H1 (cell line): ENCODE results near the gene TRIM27. TPM values are rescaled to one million over a fixed set of nuclear protein-coding genes. Genes with fewer than 3 reads are reported as not detected.

ENCODE experiments used
- CTCF ChIA-PET: fragments of 300-600 bp; sonication (Branson Sonifier 250); formaldehyde crosslinking; loops from one replicate; lab custom pipeline; 2021; ENCODE audit not compliant: partially characterized antibody; lab: Charles Lee
- POLR2A ChIA-PET: fragments of 300-600 bp; sonication (Branson Sonifier 250); formaldehyde crosslinking; loops from one replicate; lab custom pipeline; 2021; ENCODE audit warnings: inconsistent platforms; ENCODE audit not compliant: partially characterized antibody; lab: Charles Lee
- DNase-seq, 2 experiments: peaks; one replicate each; pipeline versions ENCODE4 v3.0.0 to v3.0.0-alpha.2; 2010 to 2022; ENCODE audit warnings: low spot score in 2 of 2, low read depth in 1 of 2, mixed read lengths in 1 of 2
- FAIRE-seq: peaks from 2 replicates; lab custom pipeline; 2011; peaks lifted over from hg19 to GRCh38; lab: Jason Lieb, UNC
- H2AFZ ChIP-seq: 2 replicates; pipeline ENCODE4 v1.8.1; 2012; ENCODE audit warnings: low read length, inconsistent platforms
- H2AK5ac ChIP-seq: 2 replicates; pipeline ENCODE4 v1.6.1; 2013; ENCODE audit warnings: low read depth, low read length
- H2BK120ac ChIP-seq: replicated peaks from 2 replicates; pipeline ENCODE3; 2013; ENCODE audit warnings: low read depth, low read length, inconsistent platforms
- H2BK12ac ChIP-seq: 2 replicates; pipeline ENCODE4 v1.6.1; 2013; ENCODE audit warnings: low read depth, low read length
- H2BK15ac ChIP-seq: 2 replicates; pipeline ENCODE4 v1.6.1; 2013; ENCODE audit warnings: low read length
- H2BK20ac ChIP-seq: 2 replicates; pipeline ENCODE4 v1.6.1; 2013; ENCODE audit warnings: low read length
- H2BK5ac ChIP-seq: 2 replicates; pipeline ENCODE4 v1.6.1; 2013; ENCODE audit warnings: low read depth, low read length
- H3K14ac ChIP-seq: 2 replicates; pipeline ENCODE4 v1.6.1; 2013; ENCODE audit warnings: inconsistent platforms; ENCODE audit not compliant: insufficient read length
- H3K18ac ChIP-seq: 2 replicates; pipeline ENCODE4 v1.6.1; 2013; ENCODE audit warnings: low read length; ENCODE audit errors: extremely low read depth
- H3K23ac ChIP-seq: 2 replicates; pipeline ENCODE4 v1.6.1; 2013; ENCODE audit warnings: inconsistent platforms; ENCODE audit not compliant: insufficient read length
- H3K23me2 ChIP-seq: 2 replicates; pipeline ENCODE4 v1.6.1; 2013; ENCODE audit warnings: low read depth, low read length
- H3K27ac ChIP-seq: 2 replicates; pipeline ENCODE4 v1.6.1; 2011; ENCODE audit warnings: low read depth, low read length, inconsistent platforms
- H3K27me3 ChIP-seq, 4 experiments: replicated peaks in 1 of 4; 1 replicate in 1 of 4; 2 replicates in 3 of 4; pipeline versions ENCODE4 v1.6.1 to v1.8.1; 2011 to 2013; ENCODE audit warnings: low read length in 3 of 4, mild to moderate bottlenecking in 3 of 4, inconsistent platforms in 2 of 4, mixed read lengths in 2 of 4, moderate library complexity in 1 of 4; ENCODE audit not compliant: control insufficient read depth in 3 of 4, insufficient read depth in 3 of 4; ENCODE audit errors: extremely low read depth in 1 of 4
- H3K36me3 ChIP-seq, 4 experiments: 2 replicates each; pipeline versions ENCODE4 v1.6.1 to v1.8.1; 2011 to 2013; ENCODE audit warnings: mild to moderate bottlenecking in 4 of 4, low read length in 3 of 4, moderate library complexity in 2 of 4, control low read depth in 1 of 4, inconsistent platforms in 1 of 4; ENCODE audit not compliant: insufficient read depth in 4 of 4, control insufficient read depth in 2 of 4
- H3K4ac ChIP-seq: replicated peaks from 2 replicates; pipeline ENCODE3; 2013; ENCODE audit warnings: low read length, low read depth, mixed read lengths, inconsistent platforms; ENCODE audit not compliant: insufficient read length
- H3K4me1 ChIP-seq, 4 experiments: replicated peaks in 1 of 4; 1 replicate in 1 of 4; 2 replicates in 3 of 4; pipeline versions ENCODE4 v1.6.1 to v1.8.1; 2011 to 2013; ENCODE audit warnings: low read length in 3 of 4, inconsistent platforms in 2 of 4, mixed read lengths in 1 of 4; ENCODE audit not compliant: insufficient read depth in 4 of 4, control insufficient read depth in 3 of 4
- H3K4me2 ChIP-seq, 2 experiments: 2 replicates each; pipeline versions ENCODE4 v1.6.1 to v1.8.1; 2011 to 2013; ENCODE audit warnings: low read depth in 2 of 2, low read length in 2 of 2, control low read depth in 1 of 2, inconsistent platforms in 1 of 2, mild to moderate bottlenecking in 1 of 2; ENCODE audit not compliant: insufficient read depth in 1 of 2
- H3K4me3 ChIP-seq, 4 experiments: fragments of 200-600, 300-600 bp in 1 of 4; sonication (generic), shearing (Covaris generic), sonication (Bioruptor Twin) in 1 of 4; 2 replicates each; pipeline versions ENCODE4 v1.5.1 to v1.8.1; 2011 to 2016; ENCODE audit warnings: low read length in 4 of 4, low read depth in 3 of 4, control low read depth in 2 of 4, inconsistent platforms in 2 of 4, mild to moderate bottlenecking in 2 of 4, mixed read lengths in 1 of 4, moderate library complexity in 1 of 4; ENCODE audit not compliant: insufficient read depth in 2 of 4; ENCODE audit errors: extremely low read depth in 1 of 4
- H3K56ac ChIP-seq: replicated peaks from 2 replicates; pipeline ENCODE3; 2013; ENCODE audit warnings: low read depth, mild to moderate bottlenecking, mixed read lengths, low read length, inconsistent platforms; ENCODE audit not compliant: insufficient read length
- H3K79me1 ChIP-seq: 2 replicates; pipeline ENCODE4 v1.6.1; 2013; ENCODE audit warnings: low read depth, low read length, control low read depth
- H3K79me2 ChIP-seq, 2 experiments: 2 replicates each; pipeline versions ENCODE4 v1.6.1 to v1.8.1; 2012 to 2013; ENCODE audit warnings: low read length in 2 of 2, mild to moderate bottlenecking in 2 of 2, inconsistent platforms in 1 of 2; ENCODE audit not compliant: insufficient read depth in 2 of 2, control insufficient read depth in 1 of 2
- H3K9ac ChIP-seq, 4 experiments: replicated peaks in 1 of 4; 1 replicate in 1 of 4; 2 replicates in 3 of 4; pipeline versions ENCODE4 v1.6.1 to v1.8.1; 2011 to 2013; ENCODE audit warnings: low read depth in 3 of 4, low read length in 3 of 4, control low read depth in 2 of 4, mild to moderate bottlenecking in 2 of 4, moderate library complexity in 2 of 4, inconsistent platforms in 1 of 4; ENCODE audit errors: extremely low read depth in 1 of 4
- H3K9me3 ChIP-seq, 2 experiments: 2 replicates each; pipeline versions ENCODE4 v1.6.1 to v1.8.1; 2012 to 2013; ENCODE audit warnings: mild to moderate bottlenecking in 2 of 2, moderate library complexity in 2 of 2, control low read depth in 1 of 2, inconsistent platforms in 1 of 2, low read depth in 1 of 2, low read length in 1 of 2, mixed read lengths in 1 of 2; ENCODE audit not compliant: insufficient read depth in 2 of 2
- H4K20me1 ChIP-seq, 2 experiments: replicated peaks in 1 of 2; 2 replicates each; pipeline versions ENCODE3 to v1.8.1; 2011 to 2013; ENCODE audit warnings: inconsistent platforms in 2 of 2, low read length in 2 of 2, mild to moderate bottlenecking in 1 of 2; ENCODE audit not compliant: insufficient read depth in 2 of 2, control insufficient read depth in 1 of 2
- H4K5ac ChIP-seq: 2 replicates; pipeline ENCODE4 v1.6.1; 2013; ENCODE audit warnings: low read length, low read depth, mixed read lengths, inconsistent platforms; ENCODE audit not compliant: insufficient read length
- H4K8ac ChIP-seq: 2 replicates; pipeline ENCODE4 v1.8.0; 2013; ENCODE audit warnings: mild to moderate bottlenecking, moderate library complexity, low read length, inconsistent platforms; ENCODE audit not compliant: insufficient read depth; ENCODE audit errors: extremely low read depth
- H4K91ac ChIP-seq: replicated peaks from 2 replicates; pipeline ENCODE3; 2013; ENCODE audit warnings: low read length, mixed read lengths, inconsistent platforms; ENCODE audit not compliant: insufficient read length
- CTBP2 ChIP-seq: IDR thresholded peaks from 2 replicates; pipeline ENCODE4 v1.7.0; 2011; ENCODE audit warnings: borderline replicate concordance, mild to moderate bottlenecking, moderate library complexity, mixed read lengths, low read length; ENCODE audit not compliant: insufficient read depth, insufficient read length
- TAF7 ChIP-seq: optimal IDR thresholded peaks from 2 replicates; pipeline ENCODE3; 2011; ENCODE audit warnings: low read depth, mild to moderate bottlenecking, inconsistent platforms, low read length, moderate library complexity, borderline replicate concordance
- YY1 ChIP-seq: IDR thresholded peaks from 2 replicates; pipeline ENCODE4 v1.6.1; 2011; ENCODE audit warnings: low read depth, mild to moderate bottlenecking, low read length
- WGBS, 2 experiments: shearing (Covaris generic) in 1 of 2; methylation state at CpG; one replicate each; pipeline versions ENCODE4 v1.1.6 to v1.1.7; 2013 to 2015; ENCODE audit warnings: low lambda C conversion rate in 2 of 2, mixed read lengths in 2 of 2, inconsistent platforms in 1 of 2, low coverage in 1 of 2, missing lambda C conversion rate in 1 of 2; ENCODE audit not compliant: insufficient replicate concordance in 2 of 2, insufficient coverage in 1 of 2, insufficient read length in 1 of 2; ENCODE audit errors: extremely low coverage in 1 of 2, missing lambda C conversion rate in 1 of 2; 5-methylcytosine and 5-hydroxymethylcytosine counted together
- polyA plus RNA-seq, 7 experiments: library from polyadenylated mRNA; depleted of rRNA in 3 of 7; stranded (reverse) in 5 of 7; unstranded in 2 of 7; fragments of >200 nt in 5 of 7; fragments of 200-250 nt in 2 of 7; gene quantifications; 1 replicate in 5 of 7; 2 replicates in 1 of 7; 4 replicates in 1 of 7; pipeline versions ENCODE4 v1.2.1 to v1.2.3, GENCODE V29; 2011 to 2013; ENCODE audit warnings: missing spikeins in 2 of 7, mixed read lengths in 2 of 7
- total RNA-seq: library from RNA; stranded (reverse); fragmentation: NEBNext Ultra II Directional; extraction: Animal tissue kit (Norgen Biotek cat#: 25700); gene quantifications from 2 replicates; pipeline ENCODE4 v1.2.1, GENCODE V29; 2021

Gene TRIM27
- total and polyA plus RNA-seq, 2 of the 8 experiments (the other 6 are each of a cell fraction or from before 2014, with no cell fraction given), result 76.4 to 85.9 TPM

GRCh38 chr6:28903686-28904085 lies 20.1 kb downstream of the TRIM27 start:
- Histone ChIP-seq H4K5ac (no peak overlapping the region), H3K23ac (no peak overlapping the region), H4K8ac (no peak overlapping the region), H3K4me1 (no peaks in the 10 kb centered on the region), H2BK120ac (no peak overlapping the region), H3K14ac (no peak overlapping the region), H3K9ac (no peak overlapping the region), H2AFZ (no peak overlapping the region), H4K91ac (no peak overlapping the region), H2BK5ac (no peak overlapping the region), H3K79me2 (no peaks in the 10 kb centered on the region; a peak in 1 of 4 replicates), H3K4me3 (no peak overlapping the region), H3K4me2 (no peak overlapping the region), H2BK20ac (no peak overlapping the region), H3K36me3 (peaks cover 27 to 84% (median 65%) of the 10 kb centered on the region in 4 experiments), H3K9me3 (no peaks in the 10 kb centered on the region), H3K27me3 (no peaks in the 10 kb centered on the region), H3K4ac (no peak overlapping the region), H3K56ac (no peak overlapping the region), H3K23me2 (no peaks in the 10 kb centered on the region), H3K27ac (no peak overlapping the region), H3K79me1 (no peaks in the 10 kb centered on the region), H3K18ac (no peak overlapping the region), H2BK15ac (no peak overlapping the region), H2BK12ac (no peak overlapping the region), H4K20me1 (peaks cover 4 to 5% of the 10 kb centered on the region in 2 experiments), H2AK5ac (no peak overlapping the region)
- FAIRE-seq, result no peak
- 96% methylated on average over 5 of the region's 5 CpGs; no CpG with 5 or more reads in 1 of the 2 experiments for WGBS, 2 experiments
- POLR2A ChIA-PET, result interaction anchor here (0.6 to 1.4 kb wide), 3 partner anchors 12 to 20 kb away, joined by 3 to 6 read pairs (median 3); partner anchors contain the start of gene TRIM27
- DNase-seq, result no peak
- CTCF ChIA-PET, result interaction anchor here (0.6 kb wide), 1 partner anchor 536 kb away, joined by 3 read pairs; no protein-coding TSS in a partner anchor
- no peak for TF ChIP-seq TAF7
- no peak for TF ChIP-seq YY1
- TF ChIP-seq CTBP2, result no peak
